Vagina (tissue), 2 donors: ENCODE measurements around the gene FBXO28. TPM values are rescaled to one million over a fixed set of nuclear protein-coding genes. Genes with fewer than 3 reads are reported as not detected.

Experiments
- DNase-seq, 2 donors: peaks; one replicate each; pipeline ENCODE4 v3.0.0-alpha.2; 2017; ENCODE audit errors: extremely low spot score in 2 of 2
- H3K27ac ChIP-seq: fragments of 200-600 bp; sonication (generic); one replicate; pipeline ENCODE4 v1.5.1; 2019
- H3K27me3 ChIP-seq: fragments of 200-600 bp; sonication (generic); one replicate; pipeline ENCODE4 v1.5.1; 2019
- H3K36me3 ChIP-seq, 2 donors: fragments of 200-600 bp; sonication (generic); one replicate each; pipeline ENCODE4 v1.5.1; 2017 to 2019
- H3K4me1 ChIP-seq: fragments of 200-600 bp; sonication (generic); one replicate; pipeline ENCODE4 v1.5.1; 2019
- H3K4me3 ChIP-seq, 2 donors: fragments of 200-600 bp; sonication (generic); 1 replicate in 1 of 2; 2 replicates in 1 of 2; pipeline ENCODE4 v1.5.1; 2016 to 2019
- H3K9me3 ChIP-seq: fragments of 200-600 bp; sonication (generic); one replicate; pipeline ENCODE4 v1.5.1; 2019
- POLR2A ChIP-seq, 2 donors: fragments of 450-650 bp; IDR thresholded peaks; one replicate each; pipeline ENCODE4 v1.6.1; 2017; ENCODE audit warnings: antibody characterized with exemption in 2 of 2, mild to moderate bottlenecking in 2 of 2, moderate library complexity in 2 of 2
- POLR2AphosphoS5 ChIP-seq, 2 donors: sonication (generic); formaldehyde crosslinking; IDR thresholded peaks; one replicate each; pipeline ENCODE4 v1.9.0; 2017; ENCODE audit warnings: antibody characterized with exemption in 2 of 2, mild to moderate bottlenecking in 2 of 2, low read depth in 1 of 2; ENCODE audit not compliant: insufficient read depth in 1 of 2
- intact Hi-C: fragments of 100-400 bp; cut with DNase I; formaldehyde crosslinking; loops from one replicate; pipeline ENCODE4 v1.15.1; 2023
- total RNA-seq: library from RNA; depleted of rRNA; stranded (reverse); fragments of >200 nt; gene quantifications from one replicate; pipeline ENCODE4 v1.2.3, GENCODE V29; 2016
- TF ChIP-seq, protein P1 (sequence below), 3 experiments: fragments of 450-650 bp in 2 of 3; fragments of 200-600 bp in 1 of 3; sonication (generic) in 1 of 3; IDR thresholded peaks; one replicate each; pipeline ENCODE4 v1.5.1; 2017 to 2019; ENCODE audit warnings: antibody characterized with exemption in 3 of 3, mild to moderate bottlenecking in 2 of 3, moderate library complexity in 2 of 3

Gene FBXO28
- total RNA-seq, 1 donor from 2014 or later: 20.1 TPM

DNA sequence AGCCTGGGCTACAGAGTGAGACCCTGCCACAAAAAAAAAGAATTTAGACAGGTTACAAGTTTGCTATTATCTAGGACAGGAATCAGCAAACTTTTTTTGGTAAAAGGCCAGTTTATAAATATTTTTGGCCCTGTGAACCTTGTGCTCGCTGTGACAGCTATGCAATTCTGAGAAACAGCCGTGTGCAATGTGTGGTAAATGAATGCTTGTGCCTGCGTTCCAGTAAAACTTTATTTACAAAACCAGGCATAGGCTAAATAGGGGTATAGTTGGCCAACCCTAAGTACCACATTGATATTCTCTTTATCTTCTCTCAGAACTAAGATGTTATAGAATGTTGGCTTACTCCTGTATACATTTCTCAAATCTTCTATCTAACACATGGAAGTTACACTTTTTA, 24.3 kb downstream of the FBXO28 start:
- TF ChIP-seq POLR2A (IDR thresholded peaks at IDR 0.05): no peak
- TF ChIP-seq, protein P1, sequence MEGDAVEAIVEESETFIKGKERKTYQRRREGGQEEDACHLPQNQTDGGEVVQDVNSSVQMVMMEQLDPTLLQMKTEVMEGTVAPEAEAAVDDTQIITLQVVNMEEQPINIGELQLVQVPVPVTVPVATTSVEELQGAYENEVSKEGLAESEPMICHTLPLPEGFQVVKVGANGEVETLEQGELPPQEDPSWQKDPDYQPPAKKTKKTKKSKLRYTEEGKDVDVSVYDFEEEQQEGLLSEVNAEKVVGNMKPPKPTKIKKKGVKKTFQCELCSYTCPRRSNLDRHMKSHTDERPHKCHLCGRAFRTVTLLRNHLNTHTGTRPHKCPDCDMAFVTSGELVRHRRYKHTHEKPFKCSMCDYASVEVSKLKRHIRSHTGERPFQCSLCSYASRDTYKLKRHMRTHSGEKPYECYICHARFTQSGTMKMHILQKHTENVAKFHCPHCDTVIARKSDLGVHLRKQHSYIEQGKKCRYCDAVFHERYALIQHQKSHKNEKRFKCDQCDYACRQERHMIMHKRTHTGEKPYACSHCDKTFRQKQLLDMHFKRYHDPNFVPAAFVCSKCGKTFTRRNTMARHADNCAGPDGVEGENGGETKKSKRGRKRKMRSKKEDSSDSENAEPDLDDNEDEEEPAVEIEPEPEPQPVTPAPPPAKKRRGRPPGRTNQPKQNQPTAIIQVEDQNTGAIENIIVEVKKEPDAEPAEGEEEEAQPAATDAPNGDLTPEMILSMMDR (IDR thresholded peaks at IDR 0.05): no peak
- no peak for TF ChIP-seq POLR2AphosphoS5 (IDR thresholded peaks at IDR 0.05; ENCODE audit: insufficient read depth in 1 of 2, low read depth in 1 of 2)

DNA sequence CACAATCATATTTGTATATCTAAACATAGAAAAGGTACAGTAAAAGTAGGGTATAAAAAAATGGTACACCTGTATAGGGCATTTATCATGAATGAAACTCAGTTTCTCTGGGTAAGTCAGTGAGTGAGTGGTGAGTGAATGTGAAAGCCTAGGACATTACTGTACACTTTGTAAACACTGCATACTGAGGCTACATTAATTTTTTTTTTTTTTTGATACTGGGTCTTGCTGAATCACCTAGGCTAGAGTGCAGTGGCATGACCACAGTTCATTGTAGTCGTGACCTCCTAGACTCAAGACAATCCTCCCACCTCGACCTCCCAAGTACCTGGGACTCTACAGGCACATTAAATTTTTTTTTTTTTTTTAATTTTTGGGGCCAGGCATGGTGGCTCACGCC, 27.8 kb downstream of the FBXO28 start:
- no peak for TF ChIP-seq POLR2A (IDR thresholded peaks at IDR 0.05)
- no peak for TF ChIP-seq POLR2AphosphoS5 (IDR thresholded peaks at IDR 0.05; ENCODE audit: insufficient read depth in 1 of 2, low read depth in 1 of 2)
- TF ChIP-seq, protein P1 (IDR thresholded peaks at IDR 0.05): no peak
- no peaks in the 10 kb centered on the region for H3K9me3 ChIP-seq
- H3K4me1 ChIP-seq: no peaks in the 10 kb centered on the region
- intact Hi-C loops: no loop called here
- no peaks in the 10 kb centered on the region for H3K27me3 ChIP-seq
- H3K4me3 ChIP-seq: no peak overlapping the region
- H3K36me3 ChIP-seq: peaks cover 0 to 21% of the 10 kb centered on the region in 2 donors
- no peak for DNase-seq
- no peak overlapping the region for H3K27ac ChIP-seq

More for the DNA sequence above, 24.3 kb downstream of the FBXO28 start:
- H3K9me3 ChIP-seq: no peaks in the 10 kb centered on the region
- no peak for DNase-seq
- no peaks in the 10 kb centered on the region for H3K4me1 ChIP-seq
- peaks cover 0 to 37% of the 10 kb centered on the region in 2 donors for H3K36me3 ChIP-seq
- no peak overlapping the region for H3K27ac ChIP-seq
- H3K27me3 ChIP-seq: no peaks in the 10 kb centered on the region
- no peak overlapping the region for H3K4me3 ChIP-seq
- intact Hi-C loops: no loop called here

DNA sequence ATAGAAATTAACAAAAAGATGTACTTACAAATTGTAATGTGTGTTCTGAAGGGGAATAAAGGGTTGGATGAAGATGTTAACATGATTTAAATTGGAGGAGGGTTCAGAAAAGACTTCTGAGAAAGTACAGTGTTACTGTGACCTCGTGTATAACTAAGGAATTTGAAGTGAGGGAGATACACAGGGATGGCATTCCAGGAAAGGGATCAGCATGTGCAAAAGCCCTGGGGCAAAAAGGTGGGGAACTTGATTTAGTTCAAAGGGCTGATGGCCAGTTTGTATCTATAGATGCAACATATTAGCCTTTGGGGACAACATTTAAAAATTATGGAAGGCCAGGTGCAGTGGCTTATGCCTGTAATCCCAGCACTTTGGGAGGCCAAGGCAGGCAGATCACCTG, 35.8 kb downstream of the FBXO28 start:
- no peaks in the 10 kb centered on the region for H3K9me3 ChIP-seq
- no peaks in the 10 kb centered on the region for H3K4me1 ChIP-seq
- H3K36me3 ChIP-seq: peaks cover 0 to 10% of the 10 kb centered on the region in 2 donors
- H3K4me3 ChIP-seq: no peak overlapping the region
- no peak overlapping the region for H3K27ac ChIP-seq
- no peak for DNase-seq
- H3K27me3 ChIP-seq: no peaks in the 10 kb centered on the region
- TF ChIP-seq, protein P1 (IDR thresholded peaks at IDR 0.05): no peak
- TF ChIP-seq POLR2AphosphoS5 (IDR thresholded peaks at IDR 0.05; ENCODE audit: insufficient read depth in 1 of 2, low read depth in 1 of 2) (no peak), POLR2A (IDR thresholded peaks at IDR 0.05) (no peak)
- intact Hi-C loops: no loop called here

DNA sequence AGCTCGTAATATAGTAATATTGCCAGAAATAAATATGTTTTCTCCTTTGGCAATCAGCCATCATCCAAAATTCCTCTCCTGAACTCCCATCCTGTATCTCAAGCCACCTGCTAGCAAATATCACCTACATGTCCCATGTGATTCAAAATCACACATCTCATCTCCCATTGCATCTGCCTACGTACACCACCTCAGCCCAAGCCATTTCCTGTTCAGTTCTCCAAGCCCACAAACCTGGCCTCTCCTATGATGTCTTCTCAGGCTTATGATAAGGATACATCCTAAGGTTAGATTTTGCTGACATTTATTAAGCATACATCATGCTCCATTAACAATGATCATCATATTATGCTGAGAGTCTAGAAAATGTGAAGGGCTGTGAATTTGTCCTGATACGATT, 37.2 kb downstream of the FBXO28 start:
- peaks cover 0 to 10% of the 10 kb centered on the region in 2 donors for H3K36me3 ChIP-seq
- no peak overlapping the region for H3K4me3 ChIP-seq
- no peaks in the 10 kb centered on the region for H3K27me3 ChIP-seq
- intact Hi-C loops: no loop called here
- no peak overlapping the region for H3K27ac ChIP-seq
- H3K4me1 ChIP-seq: no peaks in the 10 kb centered on the region
- TF ChIP-seq POLR2A (IDR thresholded peaks at IDR 0.05) (no peak), POLR2AphosphoS5 (IDR thresholded peaks at IDR 0.05; ENCODE audit: insufficient read depth in 1 of 2, low read depth in 1 of 2) (no peak)
- TF ChIP-seq, protein P1 (IDR thresholded peaks at IDR 0.05): no peak
- no peaks in the 10 kb centered on the region for H3K9me3 ChIP-seq
- DNase-seq: no peak

DNA sequence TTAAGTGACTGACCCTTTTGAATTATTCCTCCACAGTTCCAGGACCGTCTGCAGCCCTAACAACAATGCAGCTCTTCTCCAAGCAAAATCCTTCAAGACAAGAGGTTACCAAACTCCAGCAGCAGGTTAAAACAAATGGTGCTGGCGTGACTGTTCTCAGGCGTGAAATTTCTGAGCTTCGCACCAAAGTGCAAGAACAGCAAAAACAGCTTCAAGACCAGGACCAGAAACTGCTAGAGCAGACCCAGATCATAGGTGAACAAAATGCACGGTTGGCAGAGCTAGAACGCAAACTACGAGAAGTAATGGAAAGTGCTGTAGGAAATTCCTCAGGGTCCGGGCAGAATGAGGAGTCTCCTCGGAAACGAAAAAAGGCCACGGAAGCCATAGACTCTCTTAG, 43.4 kb downstream of the FBXO28 start:
- no peaks in the 10 kb centered on the region for H3K4me1 ChIP-seq
- DNase-seq: no peak
- TF ChIP-seq, protein P1 (IDR thresholded peaks at IDR 0.05): no peak
- TF ChIP-seq POLR2A (IDR thresholded peaks at IDR 0.05): no peak
- H3K27ac ChIP-seq: no peak overlapping the region
- H3K4me3 ChIP-seq: no peak overlapping the region
- intact Hi-C loops: no loop called here
- H3K27me3 ChIP-seq: no peaks in the 10 kb centered on the region
- H3K9me3 ChIP-seq: no peaks in the 10 kb centered on the region
- H3K36me3 ChIP-seq: peaks cover 0 to 38% of the 10 kb centered on the region in 2 donors
